Activated CD4-positive, alpha-beta T cell treated with anti-CD3 and anti-CD28 coated beads, Interleukin-2, amount 50 U/mL, for 16 hours (primary cell): ENCODE data around the gene TFDP2.
"Not testable (repeated sequence)": the region's sequence is repeated elsewhere in the genome, so short reads cannot be mapped to it uniquely, and the experiment has no call there.

Experiments used
- DNase-seq: peaks from one replicate; pipeline ENCODE4 v3.0.0-alpha.2; 2020

The TFDP2 gene

DNA sequence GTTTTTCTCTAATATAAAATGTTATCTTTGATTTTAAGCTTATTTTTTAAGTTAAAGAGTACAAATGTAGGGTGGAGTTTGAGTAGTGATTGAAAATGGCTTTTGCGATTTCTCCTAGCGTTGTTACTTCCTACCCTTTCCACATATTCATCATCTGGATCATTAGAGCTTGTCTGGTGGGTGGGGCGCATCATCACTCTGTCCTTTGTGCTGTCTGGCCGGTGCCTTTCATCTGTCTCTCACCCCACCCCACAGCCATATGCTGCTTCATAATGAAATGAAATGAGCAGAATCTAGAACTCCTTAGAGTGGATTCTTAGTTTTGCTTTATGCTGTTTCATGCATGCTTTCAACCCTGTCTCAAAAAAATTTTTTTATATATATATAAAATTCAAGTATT is 228.6 kb downstream of the TFDP2 start:
- no peak for DNase-seq

DNA sequence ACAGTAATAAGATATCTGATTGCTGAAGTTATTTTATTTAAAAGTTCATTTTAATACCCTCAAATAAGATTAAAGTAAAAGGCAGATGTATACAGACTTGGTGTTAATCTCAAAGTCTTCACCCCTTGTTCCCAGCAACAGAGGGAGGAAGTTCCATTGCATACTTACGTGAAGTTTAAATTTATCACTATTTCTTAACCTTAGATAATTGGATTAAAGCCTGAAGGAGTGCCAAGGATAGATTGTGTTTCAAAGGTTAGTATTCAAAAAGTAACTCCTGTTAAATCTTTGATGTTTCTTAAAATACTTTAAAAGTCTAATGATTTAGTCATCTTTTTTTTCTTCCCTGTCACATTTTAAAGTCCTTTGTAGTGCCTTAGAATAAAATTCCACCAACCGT is 233.6 kb downstream of the TFDP2 start:
- no peak for DNase-seq

DNA sequence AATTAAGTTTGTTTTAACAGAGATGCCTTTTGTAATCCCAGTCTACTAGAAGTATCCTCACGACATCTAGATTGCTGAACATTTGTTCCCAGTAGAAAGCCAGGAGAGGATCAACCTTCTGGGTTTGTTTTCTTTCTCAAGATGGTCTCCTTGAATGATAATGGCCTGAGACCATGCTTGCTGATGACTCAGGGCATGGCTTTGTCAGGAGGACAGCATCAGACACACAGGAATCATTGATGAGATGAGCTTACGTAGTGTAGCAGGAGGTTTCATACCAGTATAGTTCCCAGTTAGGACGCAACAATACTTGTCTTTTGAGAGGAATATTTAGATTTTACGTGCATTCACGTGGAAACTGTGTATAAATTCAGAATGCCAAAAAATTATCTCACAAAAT is 234.3 kb downstream of the TFDP2 start:
- DNase-seq = no peak

DNA sequence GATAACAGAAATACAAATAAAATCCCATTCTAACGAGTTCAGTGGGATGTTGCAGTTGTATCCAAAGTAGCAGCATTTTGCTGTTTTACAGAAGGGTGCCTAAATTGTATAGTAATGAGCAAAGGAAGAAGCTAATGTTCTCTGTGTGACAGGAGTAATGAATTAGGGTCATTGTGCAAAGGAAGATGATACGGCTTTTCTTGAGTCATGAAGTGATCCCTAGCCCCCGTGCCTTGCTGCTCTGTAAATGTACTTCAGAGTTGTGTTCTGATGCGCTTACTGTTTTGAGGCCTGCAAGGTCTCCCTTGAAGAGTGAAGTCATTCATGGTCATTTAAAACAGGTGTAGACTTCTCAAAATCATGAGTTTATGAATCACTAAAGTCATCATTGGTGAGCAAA is 235.0 kb downstream of the TFDP2 start:
- no peak for DNase-seq

DNA sequence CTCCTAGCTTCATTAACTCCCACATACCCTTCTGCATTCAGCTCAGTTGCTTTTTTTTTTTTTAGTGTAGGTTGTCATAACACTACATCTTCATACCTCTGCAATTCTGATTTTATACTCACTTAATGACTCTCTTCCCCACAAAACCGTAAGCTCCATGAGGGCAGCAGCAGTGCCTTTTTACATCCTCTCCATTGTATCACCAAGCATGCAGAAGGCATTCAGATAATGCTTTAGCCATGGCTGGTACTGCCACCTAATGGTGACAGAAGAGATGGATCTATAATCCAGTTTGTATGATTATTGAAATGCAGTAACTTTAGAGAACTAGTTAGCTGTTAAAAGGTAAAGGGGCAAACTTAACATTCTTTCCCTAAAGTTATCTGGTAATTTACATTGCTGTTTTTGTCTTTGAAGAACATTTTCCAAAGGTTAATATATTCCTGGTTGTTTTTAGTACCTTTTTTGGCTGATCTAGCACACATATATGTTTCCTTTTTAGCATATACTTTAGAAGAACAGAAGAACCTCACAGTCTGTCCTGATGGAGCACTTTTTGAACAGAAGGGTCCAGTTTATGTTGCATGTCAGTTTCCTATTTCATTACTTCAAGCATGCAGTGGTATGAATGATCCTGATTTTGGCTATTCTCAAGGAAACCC is 236.1 kb downstream of the TFDP2 start:
- peak; percentile 63 for DNase-seq

DNA sequence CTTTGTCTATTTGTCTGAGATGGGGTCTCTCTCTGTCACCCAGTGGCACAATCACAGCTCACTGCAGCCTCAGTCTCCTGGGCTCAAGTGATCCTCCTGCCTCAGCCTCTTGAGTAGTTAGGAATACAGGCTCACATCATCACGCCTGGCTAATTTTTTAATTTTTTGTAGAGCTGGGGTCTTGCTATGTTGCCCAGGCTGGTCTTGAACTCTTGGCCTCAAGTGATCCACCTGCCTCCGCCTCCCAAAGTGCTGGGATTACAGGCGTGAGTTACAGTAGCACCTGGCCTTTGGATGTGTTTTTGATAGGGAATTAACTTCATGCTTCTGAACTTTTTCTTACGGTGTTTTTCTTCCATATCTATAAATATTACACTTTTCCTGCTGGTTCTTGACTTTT is 239.4 kb downstream of the TFDP2 start:
- not testable (repeated sequence) for DNase-seq

DNA sequence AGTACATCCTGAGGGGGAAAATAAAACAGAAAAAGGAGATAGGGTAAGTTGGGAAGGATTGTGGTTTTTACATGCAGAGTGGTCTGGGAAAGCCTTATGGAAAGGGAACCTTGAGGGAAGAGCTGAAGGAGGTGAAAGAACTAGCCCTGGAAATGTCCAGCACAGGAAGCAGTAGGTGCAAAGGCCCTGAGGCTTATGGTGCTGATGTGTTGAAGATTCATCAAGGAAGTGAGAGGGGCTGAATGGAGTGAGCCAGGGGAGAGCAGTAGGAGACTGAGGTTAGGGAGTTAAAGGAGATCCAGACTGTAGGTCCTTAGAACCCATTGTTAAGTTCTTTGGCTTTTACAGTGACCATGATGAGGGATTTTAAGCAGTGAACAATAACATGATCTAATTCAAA is 239.9 kb downstream of the TFDP2 start:
- DNase-seq = no peak

DNA sequence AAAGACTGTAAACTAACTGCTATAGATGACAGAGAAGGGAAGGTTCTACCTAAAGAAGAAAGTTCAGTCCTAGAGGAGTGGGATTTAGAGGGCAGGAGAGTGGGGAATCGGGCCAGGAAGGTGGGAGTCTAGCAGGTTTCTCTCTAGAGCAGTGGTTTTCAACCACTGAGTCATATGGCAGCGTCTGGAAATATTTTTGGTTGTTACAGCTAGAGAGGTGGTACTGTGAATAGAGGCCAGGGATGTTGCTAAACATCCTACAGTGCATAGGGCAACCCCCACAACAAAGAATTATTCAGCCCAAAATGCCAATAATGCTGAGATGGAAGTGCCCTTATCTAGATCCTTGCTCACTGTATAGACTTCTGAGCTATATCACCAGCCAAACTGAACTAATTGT is 244.2 kb downstream of the TFDP2 start:
- DNase-seq = no peak

DNA sequence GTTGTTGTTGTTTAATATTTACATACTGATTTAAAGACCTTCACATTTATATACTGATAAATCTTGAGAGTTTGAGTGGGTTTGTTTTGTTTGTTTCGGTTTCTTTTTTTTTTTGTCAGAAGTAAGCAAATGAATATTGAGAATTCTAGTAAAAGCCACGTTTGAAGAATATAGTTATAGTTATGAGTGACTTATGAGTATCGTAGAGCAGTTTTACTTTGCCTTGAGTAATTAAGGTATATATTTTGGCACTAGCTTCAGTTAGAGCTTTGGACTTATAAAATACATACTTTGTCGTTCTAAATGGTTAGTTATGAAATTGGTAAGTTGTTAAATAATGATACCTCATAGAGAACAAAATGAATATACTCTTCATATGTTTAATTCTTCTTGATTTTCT is 245.1 kb downstream of the TFDP2 start:
- peak; percentile 37 for DNase-seq

DNA sequence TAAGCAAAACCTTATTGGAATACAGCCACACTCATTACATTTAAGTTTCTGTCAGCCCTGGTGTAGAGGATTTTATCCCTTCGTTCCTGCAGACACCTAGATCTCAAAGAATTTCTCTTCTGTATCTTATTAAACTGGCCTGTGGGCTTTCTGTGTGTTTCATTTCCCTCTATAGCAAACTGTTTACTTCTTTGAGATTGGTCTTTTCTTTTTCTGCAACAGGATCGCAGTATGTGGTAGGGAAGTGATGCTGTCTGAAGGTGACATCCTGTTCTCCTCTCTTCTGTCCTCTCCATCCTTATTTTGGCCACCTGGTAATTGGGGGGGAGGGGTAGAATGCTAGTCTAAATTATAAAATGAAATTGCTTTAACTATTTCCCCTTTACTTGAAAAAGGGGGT is 247.4 kb downstream of the TFDP2 start:
- no peak for DNase-seq

DNA sequence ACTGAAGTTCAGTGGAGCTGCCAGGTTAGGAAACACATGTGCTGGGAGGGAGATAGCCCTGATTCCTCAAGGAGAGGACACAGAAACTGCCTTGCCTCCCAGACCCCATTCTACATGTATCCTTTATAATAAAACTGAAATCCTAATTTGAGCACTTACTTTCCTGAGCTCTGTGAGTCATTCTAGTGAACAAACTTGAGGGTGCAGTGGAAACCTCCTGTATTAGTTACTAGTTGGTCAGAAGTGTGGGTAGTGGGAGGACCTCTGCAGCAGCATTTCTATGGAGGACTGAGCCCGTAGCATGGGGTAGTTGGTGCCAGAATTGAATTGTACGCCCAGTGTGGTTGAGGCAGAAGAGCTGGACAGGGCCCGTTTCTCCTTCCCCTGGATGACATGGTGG is 249.0 kb downstream of the TFDP2 start:
- no peak for DNase-seq

DNA sequence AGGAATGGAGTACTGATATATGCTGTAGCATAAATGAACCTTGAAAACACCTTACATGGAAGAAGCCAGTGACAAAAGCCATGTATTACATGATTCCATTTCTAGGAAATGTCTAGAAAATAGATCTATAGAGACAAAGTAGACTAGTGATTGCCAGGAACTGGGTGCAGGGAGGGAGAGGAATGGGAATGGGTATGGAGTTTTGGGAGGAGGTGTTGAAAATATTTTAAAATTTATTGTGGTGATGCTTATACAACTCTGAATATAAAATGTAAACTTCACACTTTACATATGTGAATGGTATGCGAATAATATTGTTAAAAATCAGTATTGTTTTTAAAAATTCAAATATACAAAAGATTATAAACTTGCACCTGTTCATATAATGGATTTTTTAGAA is 250.4 kb downstream of the TFDP2 start:
- no peak for DNase-seq

DNA sequence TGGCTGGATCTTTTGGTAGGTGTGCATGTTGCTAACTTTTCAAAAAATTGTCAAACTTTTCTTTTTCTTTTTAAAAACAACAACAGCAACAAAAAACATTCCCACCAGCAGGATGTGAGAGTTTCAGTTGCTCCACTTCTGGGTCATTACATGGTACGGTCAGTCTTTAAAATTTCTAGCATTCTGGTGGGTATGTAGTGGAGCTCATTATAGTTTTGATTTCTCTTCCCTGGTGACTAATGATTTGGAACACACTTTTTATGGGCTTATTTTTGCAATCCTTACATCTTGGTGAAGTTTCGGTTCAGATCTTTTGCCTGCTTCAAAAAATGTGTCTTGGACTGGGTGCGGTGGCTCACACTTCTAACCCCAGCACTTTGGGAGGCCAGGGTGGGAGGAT is 253.6 kb downstream of the TFDP2 start:
- no peak for DNase-seq

DNA sequence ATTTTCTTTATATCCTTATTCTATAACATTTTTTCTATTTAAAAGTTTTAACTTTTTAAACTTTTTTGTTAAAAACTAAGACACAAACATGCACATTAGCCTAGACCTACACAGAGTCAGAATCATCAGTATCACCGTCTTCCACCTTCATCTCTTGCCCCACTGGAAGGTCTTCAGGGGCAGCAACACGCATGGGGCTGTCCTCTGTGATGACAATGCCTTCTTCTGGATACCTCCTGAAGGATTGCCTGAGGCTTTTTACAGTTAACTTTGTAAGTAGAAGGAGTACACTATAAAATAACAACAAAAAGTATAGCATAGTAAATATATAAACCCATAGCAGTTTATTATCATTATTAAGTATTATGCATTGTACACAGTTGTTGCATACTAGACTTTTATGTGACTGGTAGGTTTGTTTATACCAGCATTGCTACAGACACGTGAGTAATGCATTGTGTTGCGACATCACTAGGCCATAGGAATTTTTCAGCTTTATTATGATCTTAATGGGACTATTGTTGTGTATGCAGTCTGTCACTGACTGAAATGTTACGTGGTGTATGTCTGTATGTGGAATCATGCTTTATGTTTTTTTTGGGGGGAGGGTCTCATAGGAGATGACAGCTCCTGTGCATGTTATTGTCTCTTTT is 254.7 kb downstream of the TFDP2 start:
- DNase-seq = no peak
